Suprapubic skin (tissue), 4 donors: Measurements from ENCODE around the gene KIAA1671. TPM values are rescaled to one million over a fixed set of nuclear protein-coding genes. Genes with fewer than 3 reads are reported as not detected.
"Not testable (repeated sequence)": the region's sequence is repeated elsewhere in the genome, so short reads cannot be mapped to it uniquely, and the experiment has no call there.

ENCODE experiments used
- DNase-seq, 2 donors: peaks; one replicate each; pipeline ENCODE4 v3.0.0-alpha.2; 2019; ENCODE audit warnings: low spot score in 2 of 2
- H3K27ac ChIP-seq: fragments of 200-600 bp; sonication (generic); one replicate; pipeline ENCODE4 v1.5.1; 2019
- H3K27me3 ChIP-seq: fragments of 200-600 bp; sonication (generic); one replicate; pipeline ENCODE4 v1.5.1; 2019
- H3K36me3 ChIP-seq: fragments of 200-600 bp; sonication (generic); one replicate; pipeline ENCODE4 v1.5.1; 2019
- H3K4me1 ChIP-seq: fragments of 200-600 bp; sonication (generic); one replicate; pipeline ENCODE4 v1.5.1; 2019
- H3K4me3 ChIP-seq: fragments of 200-600 bp; sonication (generic); one replicate; pipeline ENCODE4 v1.5.1; 2019; ENCODE audit warnings: mild to moderate bottlenecking
- H3K9me3 ChIP-seq: fragments of 200-600 bp; sonication (generic); one replicate; pipeline ENCODE4 v1.5.1; 2019
- EP300 ChIP-seq: sonication (generic); formaldehyde crosslinking; IDR thresholded peaks from one replicate; pipeline ENCODE4 v1.6.1; 2017; ENCODE audit warnings: antibody characterized with exemption
- POLR2A ChIP-seq, 2 donors: fragments of 450-650 bp; IDR thresholded peaks; one replicate each; pipeline ENCODE4 v1.6.1; 2017; ENCODE audit warnings: antibody characterized with exemption in 2 of 2, mild to moderate bottlenecking in 2 of 2, moderate library complexity in 2 of 2
- POLR2AphosphoS5 ChIP-seq, 3 donors: sonication (generic); formaldehyde crosslinking; IDR thresholded peaks; one replicate each; pipeline ENCODE4 v1.6.1; 2017; ENCODE audit warnings: antibody characterized with exemption in 3 of 3
- WGBS: methylation state at CpG from one replicate; pipeline ENCODE4 v1.1.5; 2018; 5-methylcytosine and 5-hydroxymethylcytosine counted together
- total RNA-seq, 4 donors: library from RNA; depleted of rRNA; stranded (reverse); fragments of >200 nt; gene quantifications; one replicate each; pipeline ENCODE4 v1.1.0, GENCODE V29; 2016
- TF ChIP-seq, protein P1 (sequence below), 2 donors: fragments of 200-600 bp in 1 of 2; fragments of 450-650 bp in 1 of 2; sonication (generic) in 1 of 2; IDR thresholded peaks; one replicate each; pipeline ENCODE4 v1.5.1; 2016 to 2019; ENCODE audit warnings: antibody characterized with exemption in 2 of 2, mild to moderate bottlenecking in 1 of 2, moderate library complexity in 1 of 2

KIAA1671 gene
- total RNA-seq, 4 donors from 2014 or later, result 74.4 to 116 (median 97.0) TPM

GRCh38 chr22:25176175-25176574 is 223.7 kb downstream of the KIAA1671 start:
- H3K36me3 ChIP-seq, result peaks cover 70% of the 10 kb centered on the region
- DNase-seq, result no peak
- WGBS, result 88% methylated on average over 6 of the region's 6 CpGs
- no peaks in the 10 kb centered on the region for H3K27me3 ChIP-seq
- no peaks in the 10 kb centered on the region for H3K9me3 ChIP-seq
- H3K4me3 ChIP-seq, result no peak overlapping the region
- no peak overlapping the region for H3K27ac ChIP-seq
- TF ChIP-seq EP300 (no peak), POLR2AphosphoS5 (IDR thresholded peaks at IDR 0.05) (no peak), POLR2A (IDR thresholded peaks at IDR 0.05) (no peak)
- TF ChIP-seq, protein P1, sequence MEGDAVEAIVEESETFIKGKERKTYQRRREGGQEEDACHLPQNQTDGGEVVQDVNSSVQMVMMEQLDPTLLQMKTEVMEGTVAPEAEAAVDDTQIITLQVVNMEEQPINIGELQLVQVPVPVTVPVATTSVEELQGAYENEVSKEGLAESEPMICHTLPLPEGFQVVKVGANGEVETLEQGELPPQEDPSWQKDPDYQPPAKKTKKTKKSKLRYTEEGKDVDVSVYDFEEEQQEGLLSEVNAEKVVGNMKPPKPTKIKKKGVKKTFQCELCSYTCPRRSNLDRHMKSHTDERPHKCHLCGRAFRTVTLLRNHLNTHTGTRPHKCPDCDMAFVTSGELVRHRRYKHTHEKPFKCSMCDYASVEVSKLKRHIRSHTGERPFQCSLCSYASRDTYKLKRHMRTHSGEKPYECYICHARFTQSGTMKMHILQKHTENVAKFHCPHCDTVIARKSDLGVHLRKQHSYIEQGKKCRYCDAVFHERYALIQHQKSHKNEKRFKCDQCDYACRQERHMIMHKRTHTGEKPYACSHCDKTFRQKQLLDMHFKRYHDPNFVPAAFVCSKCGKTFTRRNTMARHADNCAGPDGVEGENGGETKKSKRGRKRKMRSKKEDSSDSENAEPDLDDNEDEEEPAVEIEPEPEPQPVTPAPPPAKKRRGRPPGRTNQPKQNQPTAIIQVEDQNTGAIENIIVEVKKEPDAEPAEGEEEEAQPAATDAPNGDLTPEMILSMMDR (IDR thresholded peaks at IDR 0.05), result no peak
- no peaks in the 10 kb centered on the region for H3K4me1 ChIP-seq

DNA sequence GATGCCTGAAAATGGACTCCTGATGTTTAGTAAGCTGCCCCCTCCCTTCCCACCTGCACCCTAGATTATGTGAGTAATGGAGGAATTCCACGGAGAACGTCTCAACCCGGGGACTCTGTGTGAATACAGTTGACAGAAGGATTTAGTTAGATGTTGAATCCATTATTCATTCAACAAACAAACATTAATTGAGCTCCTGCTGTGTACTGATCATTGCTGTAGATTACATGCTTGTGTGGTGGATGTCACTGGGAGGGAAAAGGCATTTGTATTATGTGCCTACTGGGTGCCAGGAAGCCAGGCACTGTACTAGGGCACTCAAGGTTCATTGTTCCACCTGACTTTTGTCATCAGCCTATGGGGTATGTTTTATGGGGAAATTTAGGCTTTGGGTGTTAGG is 224.3 kb downstream of the KIAA1671 start:
- Histone ChIP-seq H3K36me3 (peaks cover 76% of the 10 kb centered on the region), H3K4me3 (no peak overlapping the region), H3K27me3 (no peaks in the 10 kb centered on the region), H3K9me3 (no peaks in the 10 kb centered on the region), H3K4me1 (no peaks in the 10 kb centered on the region), H3K27ac (peak overlapping the region; percentile 5)
- TF ChIP-seq POLR2A (IDR thresholded peaks at IDR 0.05), result no peak
- TF ChIP-seq, protein P1 (IDR thresholded peaks at IDR 0.05), result no peak
- no peak for TF ChIP-seq POLR2AphosphoS5 (IDR thresholded peaks at IDR 0.05)
- no peak for TF ChIP-seq EP300
- 95% methylated on average over 3 of the region's 3 CpGs for WGBS
- no peak for DNase-seq

- H3K4me3 ChIP-seq, result no peak overlapping the region
- no peak for DNase-seq
- TF ChIP-seq, protein P1 (IDR thresholded peaks at IDR 0.05), result no peak
- peaks cover 77% of the 10 kb centered on the region for H3K36me3 ChIP-seq
- WGBS, result 91% methylated on average over 13 of the region's 13 CpGs
- no peaks in the 10 kb centered on the region for H3K27me3 ChIP-seq
- H3K9me3 ChIP-seq, result no peaks in the 10 kb centered on the region
- H3K27ac ChIP-seq, result no peak overlapping the region
- H3K4me1 ChIP-seq, result no peaks in the 10 kb centered on the region
Measured at GRCh38 chr22:25177226-25177625, 224.7 kb downstream of the KIAA1671 start.

DNA sequence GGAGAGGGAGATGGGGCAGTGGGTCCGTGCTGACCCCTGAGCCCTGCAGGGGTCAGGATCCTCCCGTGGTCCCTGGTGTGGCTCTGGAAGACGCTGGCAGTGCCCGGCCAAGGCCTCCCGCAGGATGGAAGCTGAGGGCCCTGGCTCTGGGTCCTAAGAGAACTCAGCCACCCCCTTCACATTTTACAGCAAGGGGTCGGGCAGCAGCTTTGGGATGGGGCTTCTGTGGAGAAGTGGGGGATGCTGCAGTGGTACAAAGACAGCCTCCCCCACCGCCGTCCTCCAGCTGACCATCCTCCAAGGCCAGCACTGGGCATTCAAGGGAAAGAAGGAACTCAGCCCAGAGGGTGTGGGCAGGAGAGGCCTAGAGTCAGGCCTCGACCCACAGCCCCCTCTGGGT is 225.4 kb downstream of the KIAA1671 start:
- 75% methylated on average over 1 of the region's 9 CpGs for WGBS
- peaks cover 1% of the 10 kb centered on the region for H3K4me1 ChIP-seq
- H3K36me3 ChIP-seq, result peaks cover 71% of the 10 kb centered on the region

GRCh38 chr22:25178348-25178747 is 225.8 kb downstream of the KIAA1671 start:
- H3K36me3 ChIP-seq, result peaks cover 67% of the 10 kb centered on the region
- not testable (repeated sequence) for H3K4me1 ChIP-seq, H3K4me3 ChIP-seq, H3K27me3 ChIP-seq, H3K9me3 ChIP-seq, DNase-seq, H3K27ac ChIP-seq
- 87% methylated on average over 5 of the region's 6 CpGs for WGBS

More for the DNA sequence above, 225.4 kb downstream of the KIAA1671 start:
- no peak for DNase-seq
- H3K9me3 ChIP-seq, result no peaks in the 10 kb centered on the region
- H3K27ac ChIP-seq, result no peak overlapping the region
- no peaks in the 10 kb centered on the region for H3K27me3 ChIP-seq
- TF ChIP-seq EP300 (no peak), POLR2A (IDR thresholded peaks at IDR 0.05) (no peak), POLR2AphosphoS5 (IDR thresholded peaks at IDR 0.05) (no peak)
- TF ChIP-seq, protein P1 (IDR thresholded peaks at IDR 0.05), result no peak
- no peak overlapping the region for H3K4me3 ChIP-seq

- not testable (repeated sequence) for DNase-seq, H3K4me1 ChIP-seq, H3K27me3 ChIP-seq, H3K4me3 ChIP-seq, H3K27ac ChIP-seq, H3K9me3 ChIP-seq
- peaks cover 72% of the 10 kb centered on the region for H3K36me3 ChIP-seq
- WGBS, result 80% methylated on average over 44 of the region's 63 CpGs
Measured at GRCh38 chr22:25178869-25179631, 226.5 kb downstream of the KIAA1671 start.
